ENCODE measurements around the gene AGAP3. TPM values are rescaled to one million over a fixed set of nuclear protein-coding genes. Genes with fewer than 3 reads are reported as not detected.

AGAP3 gene
- total RNA-seq, 3 donors from 2014 or later (not counting 1 experiment from before 2014, with no cell fraction given): 27.7 to 46.9 (median 42.8) TPM

DNA sequence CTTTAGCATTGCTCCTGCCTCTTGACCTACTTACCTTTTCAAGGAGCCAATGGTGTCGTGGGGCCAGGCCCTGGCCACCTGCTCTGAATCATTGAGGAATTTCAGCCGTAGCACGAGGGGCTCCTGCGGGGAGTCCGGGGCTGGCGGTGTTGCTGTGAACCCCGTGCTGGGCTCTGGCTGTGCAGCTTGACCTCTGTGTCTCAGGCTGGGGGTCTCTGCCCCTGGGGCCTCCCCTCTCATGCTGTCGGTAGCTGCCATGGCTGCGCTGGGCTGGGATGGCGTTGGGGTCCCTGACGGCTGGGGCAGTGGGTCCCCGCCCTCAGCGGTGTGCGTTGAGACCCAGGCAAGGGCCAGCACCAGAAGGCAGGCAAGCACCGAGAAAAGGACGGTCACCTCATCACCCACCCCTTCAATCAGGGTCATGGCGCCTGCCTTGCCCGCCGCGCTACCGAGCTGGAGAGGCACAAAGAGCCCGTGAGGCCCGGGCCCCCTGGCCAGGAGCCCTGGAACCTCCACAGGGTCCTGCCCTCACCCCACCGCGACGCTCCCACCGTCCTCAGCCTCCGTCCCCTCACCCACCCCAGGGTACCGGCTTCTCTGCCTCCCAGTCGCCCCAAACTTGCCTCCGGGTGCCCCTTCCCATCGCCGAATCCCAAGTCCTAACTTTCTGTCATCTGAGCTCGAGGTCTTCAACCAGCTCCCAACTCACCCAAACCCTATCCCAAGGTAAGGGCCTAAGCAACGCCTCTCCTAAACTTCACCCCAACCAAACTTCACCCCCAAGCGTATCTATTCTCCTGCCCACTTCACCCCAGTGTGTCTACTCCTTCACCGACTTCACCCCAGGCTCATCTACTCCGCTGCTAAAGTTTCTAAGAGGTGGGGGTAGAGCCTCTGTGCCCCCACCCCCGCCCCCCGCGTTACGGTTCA is 3.9 kb upstream of the AGAP3 start:
- Mint-ChIP-seq H3K4me1 (peaks cover 35 to 61% of the 10 kb centered on the region in 2 donors), H3K9me3 (no peaks in the 10 kb centered on the region), H3K27me3 (ENCODE audit: low read depth in 2 of 2) (no peaks in the 10 kb centered on the region), H3K4me3 (peak overlapping the region; percentile 92), H3K36me3 (no peaks in the 10 kb centered on the region), H3K27ac (peak overlapping the region; percentile 88 to 98)
- TF ChIP-seq, protein P1, sequence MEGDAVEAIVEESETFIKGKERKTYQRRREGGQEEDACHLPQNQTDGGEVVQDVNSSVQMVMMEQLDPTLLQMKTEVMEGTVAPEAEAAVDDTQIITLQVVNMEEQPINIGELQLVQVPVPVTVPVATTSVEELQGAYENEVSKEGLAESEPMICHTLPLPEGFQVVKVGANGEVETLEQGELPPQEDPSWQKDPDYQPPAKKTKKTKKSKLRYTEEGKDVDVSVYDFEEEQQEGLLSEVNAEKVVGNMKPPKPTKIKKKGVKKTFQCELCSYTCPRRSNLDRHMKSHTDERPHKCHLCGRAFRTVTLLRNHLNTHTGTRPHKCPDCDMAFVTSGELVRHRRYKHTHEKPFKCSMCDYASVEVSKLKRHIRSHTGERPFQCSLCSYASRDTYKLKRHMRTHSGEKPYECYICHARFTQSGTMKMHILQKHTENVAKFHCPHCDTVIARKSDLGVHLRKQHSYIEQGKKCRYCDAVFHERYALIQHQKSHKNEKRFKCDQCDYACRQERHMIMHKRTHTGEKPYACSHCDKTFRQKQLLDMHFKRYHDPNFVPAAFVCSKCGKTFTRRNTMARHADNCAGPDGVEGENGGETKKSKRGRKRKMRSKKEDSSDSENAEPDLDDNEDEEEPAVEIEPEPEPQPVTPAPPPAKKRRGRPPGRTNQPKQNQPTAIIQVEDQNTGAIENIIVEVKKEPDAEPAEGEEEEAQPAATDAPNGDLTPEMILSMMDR (IDR thresholded peaks at IDR 0.05): no peak
- Histone ChIP-seq H3K27me3 (ENCODE audit: control insufficient read depth, insufficient read depth, low read length) (no peaks in the 10 kb centered on the region), H3K36me3 (ENCODE audit: control insufficient read depth, insufficient read depth, low read length) (peaks cover 3% of the 10 kb centered on the region), H3K27ac (ENCODE audit: low read length) (peak overlapping the region; percentile 88), H3K9me3 (ENCODE audit: control insufficient read depth, insufficient read depth, low read length) (no peaks in the 10 kb centered on the region), H3K4me1 (ENCODE audit: control insufficient read depth, insufficient read depth, low read length) (peaks cover 51% of the 10 kb centered on the region), H3K4me3 (ENCODE audit: low read length) (peak overlapping the region; percentile 64)
- ATAC-seq (no peak), DNase-seq (no peak)
- intact Hi-C loops (cut with micrococcal nuclease): loop anchor here (5.0 kb wide), 1 partner anchor 260 kb away; the partner anchor contains the start of gene NUB1
- WGBS (ENCODE audit: insufficient coverage): 66% methylated on average over 42 of the region's 42 CpGs

DNA sequence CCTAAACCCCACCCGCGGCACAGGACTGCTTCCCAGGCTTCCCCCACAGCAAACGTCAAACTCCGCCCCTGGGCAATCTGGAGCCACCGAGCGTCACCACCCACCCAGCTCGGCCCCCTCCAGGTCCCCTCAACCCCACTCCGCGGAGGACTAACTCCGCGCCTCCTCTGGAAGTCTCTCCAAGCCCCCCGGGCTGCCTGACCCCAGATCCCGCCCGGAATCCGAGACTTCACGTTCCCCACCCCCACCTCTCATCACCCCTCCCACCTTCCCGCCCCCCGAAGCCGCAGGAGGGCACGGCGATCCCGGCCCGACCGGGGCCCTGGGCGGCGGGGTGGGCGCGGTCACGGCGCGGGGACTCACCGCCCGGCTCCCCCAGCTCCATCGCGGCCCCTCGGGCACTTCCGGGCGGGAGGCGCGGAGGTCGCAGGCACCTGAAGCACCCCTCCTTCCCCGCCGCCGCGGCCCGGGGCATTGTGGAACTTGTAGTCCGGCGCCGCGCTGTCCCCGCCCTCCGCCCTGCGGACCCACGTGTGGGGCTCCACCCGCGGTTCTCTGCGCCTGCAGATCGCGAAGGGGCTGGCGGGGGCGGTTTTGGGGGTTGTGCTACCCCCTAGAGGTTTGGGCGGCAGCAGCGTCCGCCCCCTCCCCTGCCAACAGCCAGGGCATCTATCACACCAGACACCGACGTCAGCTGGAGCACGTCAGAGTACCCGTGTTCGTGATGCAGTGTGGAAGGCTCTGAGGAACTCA is 3.0 kb upstream of the AGAP3 start, which contains the start of gene TMUB1:
TSS of gene TMUB1 (minus strand) at position 423 of the 753 bp plus-strand sequence. CDS start 930 bp downstream, outside the sequence.
- Histone ChIP-seq H3K9me3 (ENCODE audit: control insufficient read depth, insufficient read depth, low read length) (no peaks in the 10 kb centered on the region), H3K36me3 (ENCODE audit: control insufficient read depth, insufficient read depth, low read length) (no peaks in the 10 kb centered on the region), H3K4me3 (ENCODE audit: low read length) (peak within 1 kb of the TSS; percentile 64), H3K27ac (ENCODE audit: low read length) (peak within 1 kb of the TSS; percentile 88), H3K27me3 (ENCODE audit: control insufficient read depth, insufficient read depth, low read length) (no peaks in the 10 kb centered on the region), H3K4me1 (ENCODE audit: control insufficient read depth, insufficient read depth, low read length) (peaks cover 60% of the 10 kb centered on the region)
- H3K27me3 Mint-ChIP-seq (ENCODE audit: low read depth in 2 of 2): no peaks in the 10 kb centered on the region
- peak within 1 kb of the TSS; percentile 92 for H3K4me3 Mint-ChIP-seq
- peak; percentile 58 to 76 (median 66) for ATAC-seq
- intact Hi-C loops (cut with micrococcal nuclease): loop anchor here (5.0 kb wide), 1 partner anchor 259 kb away; the partner anchor contains the start of gene NUB1
- H3K4me1 Mint-ChIP-seq: peaks cover 40 to 64% of the 10 kb centered on the region in 2 donors
- peak within 1 kb of the TSS; percentile 88 to 98 for H3K27ac Mint-ChIP-seq
- no peaks in the 10 kb centered on the region for H3K36me3 Mint-ChIP-seq
- peak; percentile 80 to 93 for DNase-seq
- under 1% methylated on average over 69 of the region's 69 CpGs for WGBS (ENCODE audit: insufficient coverage)
- no peaks in the 10 kb centered on the region for H3K9me3 Mint-ChIP-seq
- TF ChIP-seq, protein P1 (IDR thresholded peaks at IDR 0.05): no peak

DNA sequence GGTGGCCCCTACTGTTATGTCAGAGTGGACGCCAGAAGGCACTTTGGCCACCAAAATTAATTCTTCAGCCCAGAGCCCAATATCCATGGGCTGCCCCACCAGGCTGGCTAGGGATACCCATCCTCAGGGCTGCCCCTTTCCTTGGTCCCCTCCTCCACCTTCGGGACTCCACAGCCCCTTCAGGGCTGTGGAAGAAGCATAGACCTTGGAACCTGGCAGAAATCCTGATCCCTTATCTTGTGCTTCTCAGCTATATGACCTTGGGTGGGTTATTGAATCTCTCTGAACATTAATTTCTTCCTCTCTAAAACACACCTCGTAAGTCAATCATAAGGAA is 2.5 kb upstream of the AGAP3 start:
- H3K9me3 Mint-ChIP-seq: no peaks in the 10 kb centered on the region
- H3K4me3 Mint-ChIP-seq: peak overlapping the region; percentile 76
- H3K27me3 ChIP-seq (ENCODE audit: control insufficient read depth, insufficient read depth, low read length): no peaks in the 10 kb centered on the region
- no peak for DNase-seq
- H3K36me3 ChIP-seq (ENCODE audit: control insufficient read depth, insufficient read depth, low read length): no peaks in the 10 kb centered on the region
- H3K4me1 ChIP-seq (ENCODE audit: control insufficient read depth, insufficient read depth, low read length): peaks cover 65% of the 10 kb centered on the region
- WGBS (ENCODE audit: insufficient coverage): 10% methylated on average over 2 of the region's 3 CpGs
- peak overlapping the region; percentile 88 to 98 for H3K27ac Mint-ChIP-seq
- H3K27ac ChIP-seq (ENCODE audit: low read length): peak overlapping the region; percentile 88
- intact Hi-C loops (cut with micrococcal nuclease): loop anchor here (5.0 kb wide), 1 partner anchor 259 kb away; the partner anchor contains the start of gene NUB1
- H3K9me3 ChIP-seq (ENCODE audit: control insufficient read depth, insufficient read depth, low read length): no peaks in the 10 kb centered on the region
- no peaks in the 10 kb centered on the region for H3K36me3 Mint-ChIP-seq
- H3K4me3 ChIP-seq (ENCODE audit: low read length): peak overlapping the region; percentile 64
- TF ChIP-seq, protein P1 (IDR thresholded peaks at IDR 0.05): no peak
- no peak for ATAC-seq
- H3K27me3 Mint-ChIP-seq (ENCODE audit: low read depth in 2 of 2): no peaks in the 10 kb centered on the region
- peaks cover 44 to 64% of the 10 kb centered on the region in 2 donors for H3K4me1 Mint-ChIP-seq
